AG04449 (cell line): ENCODE data around the gene TOR1A.

ENCODE experiments used
- CTCF ChIA-PET: fragments of 350-600 bp; formaldehyde crosslinking; extraction: SDS; loops from one replicate; lab custom pipeline; 2021; ENCODE audit warnings: antibody characterized with exemption; lab: Yijun Ruan, JAX
- POLR2A ChIA-PET: fragments of 400-600, 350-600 bp; formaldehyde crosslinking; extraction: SDS; loops from one replicate; lab custom pipeline; 2020; ENCODE audit warnings: antibody characterized with exemption, inconsistent platforms; lab: Yijun Ruan, JAX
- DNase-seq: peaks from one replicate; pipeline ENCODE4 v3.0.0-alpha.2; 2010; ENCODE audit warnings: low read depth, low spot score
- H3K4me3 ChIP-seq: 2 replicates; pipeline ENCODE4 v1.5.1; 2011; ENCODE audit warnings: low read depth, mild to moderate bottlenecking, control low read depth, low read length
- TF ChIP-seq, protein P1 (sequence below): IDR thresholded peaks from one replicate; pipeline ENCODE4 v1.5.1; 2011; ENCODE audit warnings: mild to moderate bottlenecking, moderate library complexity, low read length, control low read depth, inconsistent platforms; ENCODE audit not compliant: insufficient read depth; ENCODE audit errors: missing control alignments

TOR1A gene

DNA sequence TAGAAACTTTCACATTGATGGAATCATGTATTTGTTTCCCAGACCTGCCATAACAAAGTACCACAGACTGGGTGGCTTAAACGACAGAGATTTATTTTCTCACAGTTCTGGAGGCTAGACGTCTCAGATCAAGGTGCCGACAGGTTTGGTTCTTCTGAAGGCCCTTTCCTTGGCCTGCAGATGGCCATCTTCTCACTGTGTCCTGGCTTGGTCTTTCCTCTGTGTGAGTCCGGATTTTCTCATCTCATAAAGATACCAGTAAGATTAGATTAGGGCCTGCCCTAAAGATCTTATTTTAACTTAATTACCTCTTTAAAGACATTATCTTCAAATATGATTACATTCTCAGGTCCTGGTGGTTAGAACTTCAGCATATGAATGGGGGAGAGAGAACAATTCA lies 17.1 kb upstream of the TOR1A start:
- no peak overlapping the region for H3K4me3 ChIP-seq
- ChIA-PET CTCF (interaction anchor here (1.2 kb wide), 1 partner anchor 10 kb away, joined by 3 read pairs; no protein-coding TSS in a partner anchor), POLR2A (no interaction called here)
- TF ChIP-seq, protein P1, sequence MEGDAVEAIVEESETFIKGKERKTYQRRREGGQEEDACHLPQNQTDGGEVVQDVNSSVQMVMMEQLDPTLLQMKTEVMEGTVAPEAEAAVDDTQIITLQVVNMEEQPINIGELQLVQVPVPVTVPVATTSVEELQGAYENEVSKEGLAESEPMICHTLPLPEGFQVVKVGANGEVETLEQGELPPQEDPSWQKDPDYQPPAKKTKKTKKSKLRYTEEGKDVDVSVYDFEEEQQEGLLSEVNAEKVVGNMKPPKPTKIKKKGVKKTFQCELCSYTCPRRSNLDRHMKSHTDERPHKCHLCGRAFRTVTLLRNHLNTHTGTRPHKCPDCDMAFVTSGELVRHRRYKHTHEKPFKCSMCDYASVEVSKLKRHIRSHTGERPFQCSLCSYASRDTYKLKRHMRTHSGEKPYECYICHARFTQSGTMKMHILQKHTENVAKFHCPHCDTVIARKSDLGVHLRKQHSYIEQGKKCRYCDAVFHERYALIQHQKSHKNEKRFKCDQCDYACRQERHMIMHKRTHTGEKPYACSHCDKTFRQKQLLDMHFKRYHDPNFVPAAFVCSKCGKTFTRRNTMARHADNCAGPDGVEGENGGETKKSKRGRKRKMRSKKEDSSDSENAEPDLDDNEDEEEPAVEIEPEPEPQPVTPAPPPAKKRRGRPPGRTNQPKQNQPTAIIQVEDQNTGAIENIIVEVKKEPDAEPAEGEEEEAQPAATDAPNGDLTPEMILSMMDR, result no peak
- DNase-seq, result no peak

DNA sequence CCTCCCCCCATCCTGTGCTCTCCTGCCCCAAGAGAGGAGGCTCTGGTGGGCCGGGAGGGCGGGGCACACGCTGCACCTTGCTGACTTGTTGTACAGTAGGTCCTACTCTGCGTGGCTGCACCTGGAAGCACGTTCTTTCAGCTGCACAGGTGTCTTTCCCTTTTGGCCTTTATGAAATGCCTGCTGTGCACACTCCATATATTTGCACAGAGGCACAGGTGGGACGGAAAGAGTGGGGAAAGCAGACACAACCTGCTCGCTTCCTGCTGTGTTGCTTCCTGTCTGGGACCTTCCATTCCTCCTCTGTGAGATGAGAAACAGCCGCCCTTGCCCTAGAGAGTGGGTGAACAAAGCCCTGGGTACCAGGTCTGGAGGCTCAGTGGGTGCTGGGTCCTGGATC lies 16.1 kb upstream of the TOR1A start:
- no peak for DNase-seq
- H3K4me3 ChIP-seq, result no peak overlapping the region
- POLR2A ChIA-PET, result no interaction called here
- CTCF ChIA-PET, result no interaction called here
- TF ChIP-seq, protein P1, result no peak

DNA sequence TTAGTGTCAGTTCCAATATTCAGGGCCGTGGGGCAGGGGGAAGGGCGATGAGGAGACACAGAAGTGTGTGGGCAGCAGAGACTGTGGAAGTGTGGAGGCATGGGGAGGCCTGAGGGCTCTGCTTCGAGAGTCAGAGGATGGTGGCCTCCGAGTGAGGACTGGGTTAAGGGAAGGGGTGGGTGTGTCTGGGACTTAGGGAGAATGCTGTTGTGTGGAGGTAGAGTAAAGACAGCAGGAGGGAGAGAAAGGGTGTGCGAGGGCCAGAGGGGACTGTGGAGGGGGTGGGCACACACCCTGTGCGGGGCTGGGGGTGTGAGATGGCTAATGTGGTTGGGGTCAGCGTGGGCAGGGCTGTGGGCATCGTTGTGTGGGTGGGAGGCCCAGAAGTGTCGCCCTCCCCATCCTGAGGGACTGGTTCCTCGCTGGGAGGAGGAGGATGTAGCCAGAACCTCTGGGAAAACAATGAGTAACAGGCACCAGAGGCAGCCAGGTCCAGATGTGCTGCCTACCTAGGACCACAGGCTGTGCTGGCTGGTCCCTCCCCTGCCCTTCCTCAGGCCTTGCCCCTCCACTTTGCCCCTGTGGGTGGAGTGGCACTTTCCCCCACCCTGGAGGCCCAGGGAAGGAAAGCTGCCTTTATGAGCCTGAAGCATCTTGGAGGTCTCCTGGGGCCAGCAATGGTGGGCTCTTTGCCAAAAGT lies 15.5 kb upstream of the TOR1A start:
- TF ChIP-seq, protein P1, result no peak
- POLR2A ChIA-PET, result interaction anchor here (0.9 to 1.3 kb wide), 2 partner anchors 29 to 214 kb away, joined by 3 to 6 read pairs; partner anchors contain the start of gene GPR107
- no peak overlapping the region for H3K4me3 ChIP-seq
- CTCF ChIA-PET, result interaction anchor here (0.7 to 1.0 kb wide), 2 partner anchors 12 to 46 kb away, joined by 3 to 4 read pairs; no protein-coding TSS in a partner anchor
- DNase-seq, result no peak

DNA sequence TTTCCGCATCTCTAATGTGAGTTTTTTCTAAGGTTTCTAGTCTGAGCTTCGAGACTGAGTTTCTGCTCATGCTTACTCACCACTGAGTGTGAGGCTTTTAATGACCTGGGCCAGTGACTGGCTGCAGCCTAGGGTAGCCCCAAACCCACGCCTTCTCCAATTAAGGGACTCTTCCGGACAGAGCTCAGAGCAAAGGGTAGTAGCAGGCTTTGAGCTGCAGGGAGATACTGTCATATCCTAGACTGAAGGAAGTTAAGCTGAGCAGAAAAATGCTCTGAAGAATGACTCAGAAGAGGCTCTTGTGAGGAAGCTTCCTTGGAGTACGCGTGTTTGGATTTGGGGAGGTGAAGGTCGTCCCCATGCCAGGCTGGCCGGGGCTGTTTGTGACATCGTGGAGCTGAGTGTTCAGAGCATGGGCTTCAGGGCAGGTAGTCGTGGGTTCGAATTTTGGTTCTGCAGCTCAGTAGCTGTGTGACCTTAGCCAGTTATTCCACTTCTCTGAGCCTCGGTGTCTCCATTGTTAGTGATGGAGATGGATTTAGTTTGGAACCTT lies 14.8 kb upstream of the TOR1A start:
- POLR2A ChIA-PET, result interaction anchor here (0.9 to 1.3 kb wide), 3 partner anchors 12 to 215 kb away, joined by 3 to 6 read pairs (median 3); partner anchors contain the start of gene GPR107
- TF ChIP-seq, protein P1, result no peak
- H3K4me3 ChIP-seq, result no peak overlapping the region; the same call in 1 of the 2 replicates
- CTCF ChIA-PET, result interaction anchor here (0.7 to 1.0 kb wide), 2 partner anchors 11 to 46 kb away, joined by 3 to 4 read pairs; no protein-coding TSS in a partner anchor
- peak; percentile 73 for DNase-seq

DNA sequence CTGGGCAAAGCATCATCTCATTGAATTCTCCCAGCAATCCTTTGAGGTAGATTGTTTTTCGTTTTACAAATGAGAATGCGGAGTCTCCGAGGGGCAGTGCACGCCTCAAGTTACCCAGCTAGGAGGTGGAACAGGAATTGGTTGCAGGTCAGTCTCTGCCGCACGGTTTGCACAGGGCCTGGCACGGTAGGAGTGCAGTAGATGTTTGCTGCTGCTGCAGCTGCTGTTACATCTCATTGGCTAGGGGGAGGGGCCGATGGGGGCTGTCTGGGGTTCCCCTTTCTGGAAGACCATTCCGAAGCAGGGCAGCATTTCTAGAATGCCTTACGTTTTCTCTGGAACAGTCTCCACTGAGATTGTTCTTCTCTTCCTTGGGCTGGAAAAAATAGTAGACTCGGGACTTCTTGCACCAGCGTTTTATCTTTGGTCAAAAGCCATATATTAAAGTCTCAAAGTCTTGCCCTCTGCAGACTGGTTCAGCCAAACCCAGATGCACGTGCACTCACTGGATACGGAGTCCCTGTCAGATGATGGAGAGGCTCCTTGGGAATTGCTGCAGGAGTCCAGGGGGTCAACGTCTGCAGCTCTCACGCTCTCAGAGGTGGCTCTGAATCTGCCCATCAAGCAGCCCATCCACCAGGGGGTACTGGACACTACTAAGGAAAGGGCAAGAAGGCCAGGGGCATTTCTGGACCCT lies 12.5 kb upstream of the TOR1A start:
- ChIA-PET CTCF (no interaction called here), POLR2A (no interaction called here)
- DNase-seq, result no peak
- peak overlapping the region; percentile 96 for H3K4me3 ChIP-seq
- TF ChIP-seq, protein P1, result no peak

DNA sequence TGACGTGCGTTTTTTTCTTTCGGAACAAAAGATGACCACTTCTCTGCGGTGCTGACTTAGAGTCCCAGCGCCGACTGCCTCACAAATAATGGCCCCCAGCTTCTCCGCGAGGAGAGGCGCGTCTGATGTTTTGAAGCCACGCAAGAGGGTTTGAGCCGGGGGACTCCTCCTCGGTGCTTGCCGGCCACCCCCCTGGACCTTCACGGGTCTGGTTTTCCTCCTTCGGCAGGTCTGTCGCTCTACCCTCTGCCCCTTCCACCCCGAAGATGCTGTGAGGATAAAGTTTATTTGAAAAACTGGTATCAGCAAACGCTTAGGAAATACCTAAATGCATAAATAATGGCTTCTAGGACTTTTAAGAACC lies 11.9 kb upstream of the TOR1A start:
- CTCF ChIA-PET, result no interaction called here
- no peak for DNase-seq
- peak overlapping the region; percentile 96 for H3K4me3 ChIP-seq
- TF ChIP-seq, protein P1, result no peak
- POLR2A ChIA-PET, result interaction anchor here (1.6 kb wide), 1 partner anchor 10 kb away, joined by 3 read pairs; no protein-coding TSS in a partner anchor
